PC-3 (cell line): ENCODE measurements around the gene LIN7A. TPM values are rescaled to one million over a fixed set of nuclear protein-coding genes. Genes with fewer than 3 reads are reported as not detected.
"Not testable (repeated sequence)": the region's sequence is repeated elsewhere in the genome, so short reads cannot be mapped to it uniquely, and the experiment has no call there.

Experiments
- ATAC-seq: fragments of 200-7000 bp; cut with Tn5 transposase; 2 replicates; pipeline ENCODE4 v1.9.1; 2020; ENCODE audit warnings: mild to moderate bottlenecking, moderate library complexity
- BruUV-seq: library from RNA; stranded (reverse); fragments of 400-500 nt; replicated peaks from 2 replicates; lab custom pipeline; 2021; lab: Mats Ljungman, UMichigan
- CTCF ChIA-PET: fragments of 300-600 bp; sonication (Branson Sonifier 250); formaldehyde crosslinking; loops from one replicate; lab custom pipeline; 2022; ENCODE audit warnings: antibody characterized with exemption; lab: Charles Lee
- POLR2A ChIA-PET: fragments of 300-600 bp; sonication (Branson Sonifier 250); formaldehyde crosslinking; loops from one replicate; lab custom pipeline; 2022; ENCODE audit warnings: antibody characterized with exemption; ENCODE audit not compliant: unreplicated experiment; lab: Charles Lee
- DNase-seq: peaks from one replicate; pipeline ENCODE4 v3.0.0-alpha.2; 2015
- H2AFZ ChIP-seq: fragments of 300-600 bp; sonication (generic); 2 replicates; pipeline ENCODE4 v1.6.0; 2016; ENCODE audit warnings: antibody characterized with exemption, low read length
- H3F3A ChIP-seq: fragments of 300-600 bp; sonication (generic); one replicate; pipeline ENCODE4 v1.6.0; 2017; ENCODE audit warnings: antibody characterized with exemption, low read length, control low read depth, mild to moderate bottlenecking; ENCODE audit not compliant: unreplicated experiment
- H3K27ac ChIP-seq: fragments of 300-600 bp; sonication (generic); 2 replicates; pipeline ENCODE4 v1.5.1; 2016; ENCODE audit warnings: mild to moderate bottlenecking, low read length
- H3K27me3 ChIP-seq: fragments of 300-600 bp; sonication (generic); 2 replicates; pipeline ENCODE4 v1.6.1; 2016; ENCODE audit warnings: low read length, mixed read lengths
- H3K36me3 ChIP-seq: fragments of 300-600 bp; sonication (generic); 2 replicates; pipeline ENCODE4 v1.6.1; 2016; ENCODE audit warnings: low read depth, mixed run types, low read length, mixed read lengths
- H3K4me1 ChIP-seq: fragments of 300-600 bp; sonication (generic); 2 replicates; pipeline ENCODE4 v1.5.1; 2016; ENCODE audit warnings: low read length; ENCODE audit not compliant: insufficient read depth
- H3K4me2 ChIP-seq: fragments of 300-600 bp; sonication (generic); 2 replicates; pipeline ENCODE4 v1.6.0; 2016; ENCODE audit warnings: low read length
- H3K4me3 ChIP-seq: fragments of 300-600 bp; sonication (generic); 2 replicates; pipeline ENCODE4 v1.5.1; 2016; ENCODE audit warnings: mild to moderate bottlenecking, low read length, mixed read lengths
- H3K79me2 ChIP-seq: fragments of 300-600 bp; sonication (generic); 2 replicates; pipeline ENCODE4 v1.6.1; 2017; ENCODE audit warnings: low read length, mixed read lengths
- H3K9ac ChIP-seq: fragments of 300-600 bp; sonication (generic); 2 replicates; pipeline ENCODE4 v1.6.0; 2016; ENCODE audit warnings: mild to moderate bottlenecking, low read length
- H3K9me2 ChIP-seq: fragments of 300-600 bp; sonication (generic); replicated peaks from 2 replicates; pipeline ENCODE4 v1.6.1; 2016; ENCODE audit warnings: mixed run types, low read length, mixed read lengths
- H3K9me3 ChIP-seq: fragments of 300-600 bp; sonication (generic); 2 replicates; pipeline ENCODE4 v1.6.1; 2016; ENCODE audit warnings: low read length, mixed read lengths
- H4K20me1 ChIP-seq: fragments of 300-600 bp; sonication (generic); 2 replicates; pipeline ENCODE4 v1.6.1; 2016; ENCODE audit warnings: low read length, mixed read lengths
- CTCF ChIP-seq: fragments of 300-600 bp; sonication (generic); conservative IDR thresholded peaks from 2 replicates; pipeline ENCODE4 v1.5.1; 2017; ENCODE audit warnings: antibody characterized with exemption, low read depth, mild to moderate bottlenecking, low read length
- EZH2 ChIP-seq: fragments of 300-600 bp; sonication (generic); IDR thresholded peaks from one replicate; pipeline ENCODE4 v1.6.1; 2017; ENCODE audit warnings: antibody characterized with exemption, mild to moderate bottlenecking, low read length; ENCODE audit not compliant: unreplicated experiment
- EZH2phosphoT487 ChIP-seq: fragments of 300-600 bp; sonication (generic); IDR thresholded peaks from 2 replicates; pipeline ENCODE4 v1.6.1; 2018; ENCODE audit warnings: mild to moderate bottlenecking, antibody characterized with exemption, low read length, borderline replicate concordance
- intact Hi-C: fragments of 100-400 bp; cut with micrococcal nuclease; formaldehyde crosslinking; loops from 2 replicates; pipeline ENCODE4 v1.9.0; 2023
- total RNA-seq: library from RNA; depleted of rRNA; stranded (reverse); fragments of >200 nt; gene quantifications from 2 replicates; pipeline ENCODE4 v1.2.3, GENCODE V29; 2014

Gene LIN7A
- total RNA-seq, 1 experiment from 2014 or later, result not detected

GRCh38 chr12:80782963-80783470 is 154.7 kb downstream of the LIN7A start:
- H3K4me2 ChIP-seq, H3F3A ChIP-seq, H3K27ac ChIP-seq, CTCF ChIA-PET, H3K27me3 ChIP-seq, H3K4me1 ChIP-seq, H3K9ac ChIP-seq, BruUV-seq, H3K79me2 ChIP-seq, H3K9me3 ChIP-seq, ATAC-seq, intact Hi-C loops, H3K9me2 ChIP-seq, H4K20me1 ChIP-seq, H3K36me3 ChIP-seq, H3K4me3 ChIP-seq, H2AFZ ChIP-seq, POLR2A ChIA-PET, DNase-seq: not testable (repeated sequence)

- Histone ChIP-seq H3K9me2 (no peaks in the 10 kb centered on the region), H3K27me3 (no peaks in the 10 kb centered on the region), H3K27ac (no peak overlapping the region), H3K9ac (no peak overlapping the region), H3K9me3 (no peaks in the 10 kb centered on the region), H4K20me1 (no peaks in the 10 kb centered on the region), H2AFZ (no peak overlapping the region), H3K36me3 (no peaks in the 10 kb centered on the region), H3K4me2 (no peak overlapping the region), H3K4me3 (no peak overlapping the region), H3K79me2 (no peaks in the 10 kb centered on the region), H3F3A (no peaks in the 10 kb centered on the region), H3K4me1 (0 out of 2 replicates have a peak, but pooled peaks cover 7% of the 10 kb centered on the region)
- no peak for DNase-seq
- ChIA-PET CTCF (no interaction called here), POLR2A (interaction anchor here (0.6 kb wide), 1 partner anchor 15 kb away, joined by 3 read pairs; no protein-coding TSS in a partner anchor)
- intact Hi-C loops, result no loop called here
- BruUV-seq, result no TSS peak
- TF ChIP-seq EZH2 (no peak), CTCF (no peak), EZH2phosphoT487 (no peak)
- ATAC-seq, result no peak
These were observed 156.4 kb downstream of the LIN7A start for GRCh38 chr12:80781313-80781712.

- TF ChIP-seq EZH2phosphoT487 (no peak), CTCF (no peak), EZH2 (no peak)
- H4K20me1 ChIP-seq, result no peaks in the 10 kb centered on the region
- H3K27me3 ChIP-seq, result no peaks in the 10 kb centered on the region
- no peak overlapping the region for H3K4me3 ChIP-seq
- no peaks in the 10 kb centered on the region for H3K9me3 ChIP-seq
- no peak overlapping the region for H3K27ac ChIP-seq
- POLR2A ChIA-PET, result no interaction called here
- H3K79me2 ChIP-seq, result no peaks in the 10 kb centered on the region
- CTCF ChIA-PET, result no interaction called here
- H3K4me1 ChIP-seq, result 0 out of 2 replicates have a peak, but pooled peaks cover 7% of the 10 kb centered on the region
- H3F3A ChIP-seq, result no peaks in the 10 kb centered on the region
- no peak overlapping the region for H3K4me2 ChIP-seq
- H2AFZ ChIP-seq, result no peak overlapping the region
- ATAC-seq (no peak), DNase-seq (no peak)
- BruUV-seq, result no TSS peak
- H3K9me2 ChIP-seq, result no peaks in the 10 kb centered on the region
- H3K36me3 ChIP-seq, result no peaks in the 10 kb centered on the region
- no peak overlapping the region for H3K9ac ChIP-seq
- intact Hi-C loops, result no loop called here
These were observed 157.0 kb downstream of the LIN7A start for GRCh38 chr12:80780746-80781145.
